Urinary bladder (tissue), 4 donors: ENCODE data around the gene SNCAIP. TPM values are rescaled to one million over a fixed set of nuclear protein-coding genes. Genes with fewer than 3 reads are reported as not detected.
"Not testable (repeated sequence)": the region's sequence is repeated elsewhere in the genome, so short reads cannot be mapped to it uniquely, and the experiment has no call there.

Source experiments
- DNase-seq: peaks from one replicate; pipeline ENCODE4 v3.0.0-alpha.2; 2015; ENCODE audit errors: extremely low spot score
- H3K27ac ChIP-seq: one replicate; pipeline ENCODE4 v1.5.1; 2013; ENCODE audit warnings: low read depth, mild to moderate bottlenecking, moderate library complexity
- H3K36me3 ChIP-seq: one replicate; pipeline ENCODE4 v1.6.1; 2013; ENCODE audit warnings: mild to moderate bottlenecking, moderate library complexity; ENCODE audit not compliant: insufficient read depth
- H3K4me1 ChIP-seq: one replicate; pipeline ENCODE4 v1.6.1; 2013; ENCODE audit warnings: mild to moderate bottlenecking, moderate library complexity; ENCODE audit not compliant: insufficient read depth
- H3K4me3 ChIP-seq: one replicate; pipeline ENCODE4 v1.5.1; 2013; ENCODE audit warnings: low read depth, low read length
- WGBS: extraction: QIAGEN DNeasy Blood & Tissue Kit; methylation state at CpG from one replicate; pipeline ENCODE4 v1.1.7; 2013; 5-methylcytosine and 5-hydroxymethylcytosine counted together
- polyA plus RNA-seq: library from polyadenylated mRNA; stranded (reverse); fragments of 200-250 nt; gene quantifications from one replicate; pipeline ENCODE4 v1.2.3, GENCODE V29; 2013
- total RNA-seq: library from RNA; depleted of rRNA; stranded (reverse); fragments of >200 nt; gene quantifications from one replicate; pipeline ENCODE4 v1.2.3, GENCODE V29; 2014
- donor health status: healthy with polysubstance abuse.
- donor health status: healthy.

SNCAIP gene
- total and polyA plus RNA-seq, 2 donors, result 1.6 to 22.2 TPM

- WGBS, result 86% methylated on average over 1 of the region's 1 CpG
- H3K4me3 ChIP-seq, result no peak overlapping the region
- no peak overlapping the region for H3K27ac ChIP-seq
- DNase-seq, result no peak
- no peaks in the 10 kb centered on the region for H3K36me3 ChIP-seq
- no peaks in the 10 kb centered on the region for H3K4me1 ChIP-seq
Observed at GRCh38 chr5:122377026-122377425, 65.0 kb downstream of the SNCAIP start.

- WGBS, result 89% methylated on average over 16 of the region's 16 CpGs
- not testable (repeated sequence) for DNase-seq
Observed at GRCh38 chr5:122382938-122383337, 70.9 kb downstream of the SNCAIP start.

GRCh38 chr5:122384739-122385235, 72.8 kb downstream of the SNCAIP start:
- H3K27ac ChIP-seq, result no peak overlapping the region
- WGBS, result 87% methylated on average over 5 of the region's 5 CpGs
- H3K36me3 ChIP-seq, result no peaks in the 10 kb centered on the region
- no peaks in the 10 kb centered on the region for H3K4me1 ChIP-seq
- H3K4me3 ChIP-seq, result no peak overlapping the region
- no peak for DNase-seq

More at GRCh38 chr5:122382938-122383337, 70.9 kb downstream of the SNCAIP start:
- not testable (repeated sequence) for H3K4me1 ChIP-seq, H3K4me3 ChIP-seq, H3K27ac ChIP-seq, H3K36me3 ChIP-seq

GRCh38 chr5:122385286-122385685, 73.2 kb downstream of the SNCAIP start:
- WGBS, result 83% methylated on average over 4 of the region's 4 CpGs
- no peaks in the 10 kb centered on the region for H3K4me1 ChIP-seq
- no peak for DNase-seq
- H3K4me3 ChIP-seq, result no peak overlapping the region
- no peaks in the 10 kb centered on the region for H3K36me3 ChIP-seq
- H3K27ac ChIP-seq, result no peak overlapping the region

GRCh38 chr5:122385808-122386207, 73.8 kb downstream of the SNCAIP start:
- H3K4me1 ChIP-seq, result no peaks in the 10 kb centered on the region
- no peak overlapping the region for H3K27ac ChIP-seq
- no peaks in the 10 kb centered on the region for H3K36me3 ChIP-seq
- H3K4me3 ChIP-seq, result no peak overlapping the region
- no peak for DNase-seq
- 65% methylated on average over 3 of the region's 3 CpGs for WGBS

- H3K36me3 ChIP-seq, result no peaks in the 10 kb centered on the region
- H3K27ac ChIP-seq, result no peak overlapping the region
- H3K4me1 ChIP-seq, result no peaks in the 10 kb centered on the region
- no peak for DNase-seq
- H3K4me3 ChIP-seq, result no peak overlapping the region
- WGBS, result 86% methylated on average over 7 of the region's 7 CpGs
Observed at GRCh38 chr5:122390154-122390553, 78.1 kb downstream of the SNCAIP start.

- Histone ChIP-seq H3K4me1 (no peaks in the 10 kb centered on the region), H3K27ac (no peak overlapping the region), H3K4me3 (no peak overlapping the region), H3K36me3 (no peaks in the 10 kb centered on the region)
- DNase-seq, result no peak
- WGBS, result 94% methylated on average over 3 of the region's 3 CpGs
Observed at GRCh38 chr5:122390694-122391093, 78.7 kb downstream of the SNCAIP start.

- Histone ChIP-seq H3K36me3 (no peaks in the 10 kb centered on the region), H3K4me3 (no peak overlapping the region), H3K27ac (no peak overlapping the region), H3K4me1 (no peaks in the 10 kb centered on the region)
- DNase-seq, result no peak
- WGBS, result 90% methylated on average over 3 of the region's 3 CpGs
Observed at GRCh38 chr5:122391621-122392020, 79.6 kb downstream of the SNCAIP start.

GRCh38 chr5:122392224-122392623, 80.2 kb downstream of the SNCAIP start:
- no peaks in the 10 kb centered on the region for H3K36me3 ChIP-seq
- no peak overlapping the region for H3K4me3 ChIP-seq
- DNase-seq, result no peak
- 89% methylated on average over 2 of the region's 2 CpGs for WGBS
- H3K27ac ChIP-seq, result no peak overlapping the region
- H3K4me1 ChIP-seq, result no peaks in the 10 kb centered on the region

- Histone ChIP-seq H3K4me3 (no peak overlapping the region), H3K4me1 (no peaks in the 10 kb centered on the region), H3K36me3 (no peaks in the 10 kb centered on the region), H3K27ac (no peak overlapping the region)
- WGBS, result 34% methylated on average over 2 of the region's 2 CpGs
- DNase-seq, result no peak
Observed at GRCh38 chr5:122392824-122393223, 80.8 kb downstream of the SNCAIP start.

- no peak overlapping the region for H3K27ac ChIP-seq
- H3K4me3 ChIP-seq, result no peak overlapping the region
- 32% methylated on average over 6 of the region's 6 CpGs for WGBS
- no peak for DNase-seq
- no peaks in the 10 kb centered on the region for H3K36me3 ChIP-seq
- no peaks in the 10 kb centered on the region for H3K4me1 ChIP-seq
Observed at GRCh38 chr5:122394284-122394930, 82.4 kb downstream of the SNCAIP start.

- Histone ChIP-seq H3K36me3 (no peaks in the 10 kb centered on the region), H3K4me1 (no peaks in the 10 kb centered on the region), H3K27ac (no peak overlapping the region), H3K4me3 (no peak overlapping the region)
- no peak for DNase-seq
- WGBS, result 92% methylated on average over 2 of the region's 2 CpGs
Observed at GRCh38 chr5:122398016-122398415, 86.0 kb downstream of the SNCAIP start.

GRCh38 chr5:122400341-122400740, 88.3 kb downstream of the SNCAIP start:
- Histone ChIP-seq H3K27ac (no peak overlapping the region), H3K36me3 (no peaks in the 10 kb centered on the region), H3K4me3 (no peak overlapping the region), H3K4me1 (no peaks in the 10 kb centered on the region)
- no peak for DNase-seq
- WGBS, result 95% methylated on average over 1 of the region's 1 CpG

GRCh38 chr5:122400938-122401337, 88.9 kb downstream of the SNCAIP start:
- Histone ChIP-seq H3K36me3 (no peaks in the 10 kb centered on the region), H3K4me3 (no peak overlapping the region), H3K27ac (no peak overlapping the region), H3K4me1 (no peaks in the 10 kb centered on the region)
- DNase-seq, result no peak
- WGBS, result 89% methylated on average over 1 of the region's 1 CpG
